HG03097 (cell line): Measurements from ENCODE around the gene CCDC85C.

Source experiments
- ATAC-seq: cut with Tn5 transposase; IDR thresholded peaks from one replicate; pipeline ENCODE4 v1.9.1; 2021; ENCODE audit not compliant: unreplicated experiment, low FRiP score

Gene CCDC85C

DNA sequence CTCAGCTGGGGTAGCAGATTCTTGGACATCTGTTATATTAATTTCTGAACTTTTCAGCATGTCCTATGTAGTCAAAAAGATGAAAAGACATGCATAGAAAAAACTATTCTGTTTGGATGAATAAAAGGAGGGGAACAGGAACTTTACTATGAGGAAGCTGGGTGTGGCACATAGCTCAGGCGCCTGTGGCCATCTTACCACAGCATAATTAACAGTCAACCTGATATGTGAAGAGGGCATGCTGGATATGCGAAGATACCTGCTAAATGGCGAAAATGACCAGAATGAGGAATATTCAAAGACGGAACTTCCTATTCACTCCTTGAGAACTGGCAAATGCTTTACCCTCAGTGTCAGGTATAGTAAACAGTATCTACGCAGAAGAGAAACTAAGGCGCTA is 141.8 kb downstream of the CCDC85C start:
- no peak for ATAC-seq

DNA sequence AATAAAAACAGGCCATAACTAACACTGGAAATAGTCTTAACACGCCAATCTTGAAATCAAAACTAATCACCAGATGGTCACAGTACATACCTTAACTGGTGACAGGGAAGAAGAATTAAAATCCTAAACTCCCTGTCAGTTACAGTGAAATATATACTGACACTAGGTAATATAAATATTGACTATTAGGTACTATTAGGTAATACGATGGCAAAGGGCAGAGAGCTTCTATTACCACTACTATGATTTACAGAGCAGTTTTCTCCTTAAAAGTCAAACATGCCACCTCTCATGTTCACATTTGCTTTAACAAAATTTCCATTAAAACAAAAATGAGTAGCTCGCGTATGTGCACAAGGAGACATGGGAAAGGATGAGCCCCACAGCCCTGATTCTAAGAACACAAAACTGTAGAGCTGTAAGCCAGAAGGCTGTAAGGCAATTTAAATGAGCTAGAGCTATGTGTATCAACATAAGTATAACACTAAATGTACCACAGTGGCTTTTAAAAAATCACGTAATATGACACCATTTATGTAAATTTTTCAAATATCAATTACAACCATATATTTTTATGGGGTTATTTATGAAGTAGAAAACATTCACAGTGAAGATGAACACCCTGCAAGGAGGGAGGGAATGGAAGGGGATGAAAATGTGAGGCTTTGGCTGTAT is 142.5 kb downstream of the CCDC85C start:
- no peak for ATAC-seq

GRCh38 chr14:99460793-99461192 is 143.2 kb downstream of the CCDC85C start:
- no peak for ATAC-seq

DNA sequence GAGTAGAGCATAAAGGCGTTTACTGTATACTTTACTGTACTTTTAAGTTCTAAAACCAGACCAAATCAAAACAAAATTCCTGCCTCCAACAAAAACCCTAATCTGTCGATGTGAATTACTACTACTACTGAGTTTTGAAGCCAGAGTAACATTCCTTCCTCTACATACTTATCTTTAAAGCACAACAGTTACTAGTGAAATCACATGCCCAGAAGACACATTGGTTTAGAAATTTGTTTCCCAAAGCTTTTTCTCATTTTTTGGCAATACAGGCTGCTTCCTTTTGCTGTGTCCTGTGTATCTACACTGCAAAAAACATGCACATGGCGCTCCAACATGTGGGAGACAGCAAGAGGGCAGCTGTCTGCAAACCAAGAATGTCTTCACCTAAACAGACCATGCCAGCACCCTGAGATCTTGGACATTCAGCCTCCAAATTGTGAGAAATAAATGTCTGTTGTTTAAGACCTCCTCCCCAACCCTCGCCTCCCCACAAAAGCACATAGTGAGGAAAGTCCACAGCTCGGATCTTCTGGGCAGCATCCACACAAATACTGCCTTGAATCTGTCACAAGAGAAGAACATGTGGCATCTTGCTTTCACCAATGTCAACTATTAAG is 144.4 kb downstream of the CCDC85C start:
- ATAC-seq, result no peak

GRCh38 chr14:99454246-99454645 is 149.8 kb downstream of the CCDC85C start:
- ATAC-seq, result no peak

- no peak for ATAC-seq
These were observed 151.0 kb downstream of the CCDC85C start for GRCh38 chr14:99452968-99453367.

- ATAC-seq, result no peak
These were observed 152.8 kb downstream of the CCDC85C start for GRCh38 chr14:99451234-99451633.

DNA sequence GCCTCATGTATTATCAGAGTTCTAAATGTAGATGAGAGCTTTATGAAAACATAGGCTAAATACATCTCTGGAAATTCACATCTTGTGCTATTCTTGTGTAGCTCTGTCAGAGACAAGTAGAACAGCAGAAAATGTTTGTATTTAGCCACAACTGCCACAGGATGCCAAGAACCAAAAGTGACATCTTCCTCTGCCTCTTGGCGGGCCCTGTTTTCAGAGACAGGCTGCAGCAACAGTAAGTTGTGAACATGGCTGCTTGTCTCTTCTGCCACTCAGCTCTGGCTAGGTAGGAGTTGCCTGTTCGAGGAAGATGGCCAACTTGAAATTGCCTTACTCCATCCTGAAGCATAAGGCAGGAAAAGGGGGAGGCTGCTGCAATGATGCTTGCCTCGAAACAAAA is 153.7 kb downstream of the CCDC85C start:
- no peak for ATAC-seq
